GM19438 (cell line): Measurements from ENCODE around the gene ATP9A.
"Not testable (repeated sequence)": the region's sequence is repeated elsewhere in the genome, so short reads cannot be mapped to it uniquely, and the experiment has no call there.

ENCODE experiments used
- ATAC-seq: cut with Tn5 transposase; IDR thresholded peaks from one replicate; pipeline ENCODE4 v1.9.1; 2021; ENCODE audit warnings: low read depth; ENCODE audit not compliant: unreplicated experiment

ATP9A gene

DNA sequence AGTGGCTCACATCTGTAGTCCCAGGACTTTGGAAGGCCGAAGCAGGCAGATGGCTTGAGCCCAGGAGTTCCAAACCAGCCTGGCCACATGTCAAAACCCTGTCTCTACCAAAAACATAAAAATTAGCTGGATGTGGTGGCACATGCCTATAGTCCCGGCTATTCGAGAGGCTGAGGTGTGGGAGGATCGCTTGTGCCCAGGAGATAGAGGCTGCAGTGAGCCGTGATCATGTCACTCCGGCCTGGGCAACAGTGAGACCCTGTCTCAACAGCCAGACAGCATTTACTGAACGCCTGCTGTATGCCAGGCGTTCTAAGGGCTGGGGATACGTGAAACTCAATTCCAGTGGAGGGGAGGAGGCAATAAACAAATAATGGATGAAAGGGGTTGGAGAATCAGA lies 69.9 kb downstream of the ATP9A start:
- ATAC-seq = no peak

DNA sequence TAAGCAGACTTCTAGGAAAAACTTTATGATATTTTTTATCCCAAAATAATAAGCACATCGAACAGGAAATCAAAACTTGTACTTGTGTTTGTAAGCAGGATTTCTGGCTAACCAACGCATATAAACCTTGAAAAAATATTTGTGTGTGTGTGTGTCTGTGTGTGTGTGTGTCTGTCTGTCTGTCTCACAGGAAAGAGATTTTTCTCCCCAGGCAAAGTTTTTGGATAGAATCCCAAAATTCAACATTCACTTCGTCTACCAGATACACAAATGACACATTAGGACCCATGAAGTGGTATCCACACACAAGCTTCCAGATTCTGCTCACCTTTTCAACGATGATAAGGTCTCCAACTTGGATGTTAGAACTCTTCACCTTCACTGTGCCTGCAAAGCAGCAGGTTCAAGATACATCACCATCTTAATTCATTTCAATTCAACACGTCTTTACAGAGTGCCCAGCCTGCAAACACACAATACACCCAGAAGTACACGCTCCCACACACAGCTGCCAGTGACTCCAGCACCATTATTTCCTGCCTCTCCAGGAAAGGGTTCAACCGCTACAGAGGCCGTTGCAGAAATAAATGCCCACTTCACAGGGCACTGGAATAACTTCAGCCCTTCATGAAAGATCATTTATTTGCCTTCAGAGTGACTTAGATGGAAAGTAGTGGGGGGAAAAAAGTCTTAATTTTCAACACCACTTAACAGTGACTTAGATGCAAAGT lies 70.9 kb downstream of the ATP9A start:
- ATAC-seq = no peak

DNA sequence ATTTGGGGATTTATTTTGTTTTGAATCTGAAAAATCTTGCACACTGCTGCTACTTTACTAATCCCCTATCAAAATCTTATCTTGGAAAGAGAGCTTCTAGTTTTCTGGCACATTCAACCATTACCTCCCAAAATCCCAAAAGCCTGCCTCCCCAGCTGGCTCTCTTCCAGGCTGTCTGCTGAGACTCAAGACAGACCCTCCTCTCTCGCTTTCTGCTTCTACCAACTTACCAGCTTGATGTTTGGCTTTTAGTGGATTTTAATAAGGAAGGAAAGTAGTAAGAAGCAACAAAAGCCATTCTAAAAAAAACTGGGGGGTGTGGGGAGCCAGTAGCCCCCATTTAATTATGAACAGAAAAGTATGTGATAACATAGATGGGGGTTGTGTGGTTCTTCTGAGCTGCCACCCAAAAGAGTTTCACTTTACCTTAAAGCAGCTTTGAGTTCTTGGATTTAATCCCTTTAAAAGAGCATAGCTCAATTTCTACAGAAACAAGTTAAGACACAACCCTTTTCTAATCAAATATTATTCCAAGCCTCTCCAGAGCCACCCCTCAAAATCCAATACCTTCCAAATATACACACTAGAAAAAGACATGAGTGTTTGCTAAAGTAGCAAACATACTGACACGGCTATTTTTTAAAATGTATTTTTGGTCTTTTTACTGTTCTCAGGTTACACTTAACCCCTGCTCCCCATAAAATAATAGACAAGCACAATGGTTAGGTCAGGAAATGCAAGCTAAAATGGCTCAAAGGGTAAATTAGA lies 71.7 kb downstream of the ATP9A start:
- ATAC-seq = no peak

- no peak for ATAC-seq
Measured at GRCh38 chr20:51695574-51696303, 72.5 kb downstream of the ATP9A start.

DNA sequence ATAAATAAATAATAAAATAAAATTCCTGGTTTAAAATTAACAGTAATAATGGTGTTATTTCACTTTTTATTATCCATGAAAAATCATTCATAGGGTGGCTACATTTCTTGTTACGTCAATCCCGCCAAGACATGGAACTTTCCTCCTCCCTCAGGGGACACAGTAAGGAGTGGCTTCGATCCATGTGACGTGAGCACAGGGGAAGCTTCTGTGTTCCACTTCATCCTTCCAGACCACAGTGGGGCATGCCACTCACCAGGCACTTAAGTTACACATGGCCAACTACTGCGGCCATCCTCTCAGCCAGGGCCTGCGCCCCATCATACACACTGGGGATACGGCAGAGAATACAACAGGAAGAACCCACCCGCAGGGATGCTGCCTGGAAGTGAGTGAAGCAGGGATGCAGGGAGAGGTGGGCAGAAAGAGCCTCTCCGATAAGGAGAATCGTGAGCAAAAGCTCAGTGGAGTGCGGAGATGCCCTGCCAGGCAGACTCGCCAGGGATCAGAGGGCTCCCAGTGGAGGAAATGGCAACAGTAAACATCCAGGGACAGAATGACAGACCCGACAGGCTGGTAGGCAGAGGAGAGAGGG lies 75.3 kb downstream of the ATP9A start:
- ATAC-seq = no peak

DNA sequence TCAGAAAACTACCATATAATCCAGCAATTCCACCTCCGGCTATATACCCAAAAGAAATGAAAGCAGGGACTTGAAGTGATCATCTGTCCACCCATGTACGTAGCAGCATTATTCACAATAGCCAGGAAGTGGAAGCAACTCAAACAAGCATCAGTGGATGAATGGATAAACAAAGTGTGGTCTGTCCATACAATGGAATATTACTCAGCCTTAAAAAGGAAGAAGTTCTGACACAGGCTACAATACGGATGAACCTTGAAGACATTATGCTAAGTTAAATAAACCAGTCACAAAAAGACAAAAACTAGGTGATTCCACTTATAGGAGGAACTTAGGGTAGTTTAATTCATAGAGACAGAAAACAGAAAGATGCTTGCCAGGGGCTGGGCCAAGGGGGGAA lies 76.5 kb downstream of the ATP9A start:
- no peak for ATAC-seq

DNA sequence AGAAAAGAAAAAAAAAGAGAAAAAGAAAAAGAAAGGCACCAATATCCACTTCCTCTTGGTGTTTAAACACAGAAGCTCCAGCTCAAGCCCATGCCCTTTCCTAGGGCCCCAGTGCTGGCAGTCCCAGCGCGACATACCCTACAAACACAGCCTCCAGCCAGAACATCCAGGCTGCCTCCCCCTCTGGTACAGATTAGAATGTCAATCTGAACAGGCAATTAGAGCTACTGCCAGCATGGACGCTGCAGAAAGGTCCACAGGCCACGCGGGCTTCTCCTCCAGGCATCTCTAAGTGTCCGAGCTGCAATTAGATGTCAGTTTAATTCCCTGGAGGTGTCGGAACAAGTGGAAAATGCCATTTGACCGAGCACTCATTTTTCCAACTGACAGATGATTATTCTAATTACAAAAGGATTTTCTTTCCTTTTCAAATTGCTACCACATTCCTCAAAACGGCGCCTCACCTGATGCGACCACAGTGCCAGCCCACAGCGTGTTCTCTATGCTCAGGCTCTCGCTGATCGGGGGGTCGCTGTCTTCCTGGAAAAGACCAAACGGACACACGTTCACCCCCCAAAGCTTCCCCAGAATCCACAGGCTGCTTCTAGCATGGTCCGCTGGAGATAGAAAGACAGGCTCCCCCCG lies 79.5 kb downstream of the ATP9A start:
- no peak for ATAC-seq

DNA sequence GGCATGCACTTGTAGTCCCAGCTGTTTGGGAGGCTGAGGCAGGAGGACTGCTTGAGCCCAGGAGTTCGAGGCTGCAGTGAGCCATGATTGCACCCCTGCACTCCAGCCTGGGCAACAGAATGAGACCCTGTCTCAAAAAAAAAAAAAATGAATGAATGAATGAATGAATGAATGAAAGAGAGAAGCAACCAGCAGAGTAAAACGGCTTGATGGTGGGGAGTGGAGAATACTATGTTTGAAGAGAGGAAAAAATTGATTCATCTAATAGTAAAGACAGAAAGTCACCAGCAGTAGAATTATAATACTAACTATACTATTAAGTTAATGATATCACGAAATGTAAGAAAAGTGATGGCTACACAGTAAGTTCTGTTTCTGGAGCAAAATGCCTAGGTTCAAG lies 80.6 kb downstream of the ATP9A start:
- no peak for ATAC-seq

- ATAC-seq = no peak
Measured at GRCh38 chr20:51687108-51687507, 81.1 kb downstream of the ATP9A start.

GRCh38 chr20:51685494-51685893 lies 82.7 kb downstream of the ATP9A start:
- ATAC-seq = not testable (repeated sequence)

DNA sequence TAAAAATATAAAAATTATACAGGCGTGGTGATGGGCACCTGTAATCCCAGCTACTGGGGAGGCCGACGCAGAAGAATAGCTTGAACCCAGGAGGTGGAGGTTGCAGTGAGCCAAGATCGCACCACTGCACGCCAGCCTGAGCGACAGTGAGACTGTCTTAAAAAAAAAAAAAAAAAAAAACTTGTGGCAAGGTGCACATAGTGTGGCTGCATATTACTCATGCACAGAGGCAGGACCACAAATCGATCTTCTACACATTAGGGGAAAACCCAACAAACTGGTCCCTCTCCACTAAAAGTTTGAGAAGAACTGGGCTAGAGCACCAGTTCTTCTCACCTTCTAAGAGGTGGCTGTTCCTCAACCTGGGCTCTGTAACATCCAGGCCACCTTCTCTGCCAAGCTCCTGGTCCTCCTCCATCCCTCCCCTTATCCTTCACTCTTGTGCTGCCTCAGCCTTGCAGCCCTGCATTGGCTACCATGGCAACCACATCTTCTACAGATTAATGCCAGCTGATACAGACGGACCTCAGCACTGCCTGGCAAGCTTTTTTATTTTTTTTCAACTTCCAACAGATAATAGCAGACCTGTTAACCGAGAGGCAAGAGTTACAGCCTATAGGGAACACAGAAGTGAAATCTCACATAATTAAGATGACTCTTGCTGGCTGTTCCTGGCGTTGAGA lies 88.0 kb downstream of the ATP9A start:
- no peak for ATAC-seq

GRCh38 chr20:51679254-51679921 lies 88.8 kb downstream of the ATP9A start:
- no peak for ATAC-seq

- no peak for ATAC-seq
Measured at GRCh38 chr20:51678026-51678697, 90.0 kb downstream of the ATP9A start.

DNA sequence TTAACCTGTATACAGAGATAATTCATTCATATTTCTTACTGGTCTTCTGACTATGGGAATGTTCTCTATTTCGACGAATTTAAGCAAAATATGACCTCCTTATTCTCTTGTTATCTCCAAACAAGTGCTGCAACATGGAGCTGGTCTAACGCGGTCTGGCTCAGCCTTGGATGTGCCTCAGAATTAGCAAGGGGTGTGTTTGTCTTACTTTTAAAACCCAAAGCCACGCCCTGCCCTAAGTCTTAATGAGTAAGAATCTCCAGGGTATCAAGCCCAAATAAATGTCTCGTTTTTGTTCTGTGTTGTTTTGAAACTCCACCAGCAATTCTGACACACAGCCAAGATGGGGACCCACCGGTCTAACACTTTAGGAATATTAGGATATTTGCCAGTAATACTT lies 99.2 kb downstream of the ATP9A start:
- ATAC-seq = no peak

GRCh38 chr20:51668515-51668914 lies 99.7 kb downstream of the ATP9A start:
- ATAC-seq = no peak

- no peak for ATAC-seq
Measured at GRCh38 chr20:51667491-51667890, 100.7 kb downstream of the ATP9A start.

DNA sequence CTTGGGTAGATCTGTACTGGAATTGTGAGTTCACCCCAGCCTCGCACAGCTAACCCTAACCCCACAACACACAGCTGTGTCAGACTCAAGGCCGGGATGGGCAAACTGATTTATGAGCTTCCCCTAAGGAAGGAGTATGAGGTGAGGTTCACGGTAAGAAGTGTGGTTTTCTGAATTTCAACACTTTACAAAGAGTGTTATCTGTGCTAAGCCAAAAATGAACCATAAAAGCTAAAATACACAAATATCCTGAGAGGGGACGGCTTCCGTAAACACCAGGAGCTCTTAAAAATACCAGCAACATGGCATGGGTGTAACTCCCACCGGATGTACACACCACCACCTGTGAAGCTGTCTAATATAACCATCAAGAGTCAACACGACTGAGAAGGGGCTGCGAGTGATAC lies 101.2 kb downstream of the ATP9A start:
- no peak for ATAC-seq

DNA sequence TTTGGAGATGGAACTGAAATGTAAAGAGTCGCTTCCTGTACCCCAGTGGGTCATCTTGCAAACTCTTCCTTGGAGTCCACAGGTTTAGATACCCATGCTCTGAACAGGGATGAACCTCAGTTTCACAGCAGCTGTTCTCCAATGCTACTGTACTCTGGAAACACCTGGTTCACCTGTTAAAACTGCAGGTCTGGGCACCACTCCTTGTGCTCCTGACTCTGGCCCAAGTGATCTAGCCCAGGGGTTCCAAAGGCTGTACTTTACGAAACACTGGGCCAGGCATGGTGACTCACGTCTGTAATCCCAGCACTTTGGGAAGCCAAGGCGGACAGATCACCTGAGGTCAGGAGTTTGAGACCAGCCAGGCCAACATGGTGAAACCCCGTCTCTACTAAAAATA lies 102.1 kb downstream of the ATP9A start:
- no peak for ATAC-seq

- ATAC-seq = no peak
Measured at GRCh38 chr20:51665543-51666118, 102.6 kb downstream of the ATP9A start.
